Adrenal gland (tissue), 5 donors: Measurements from ENCODE around the gene TNFAIP8L1.

Experiments used
- CTCF ChIP-seq, 6 experiments: fragments of 450-650 bp in 4 of 6; fragments of 200-600 bp in 2 of 6; sonication (generic) in 1 of 6; IDR thresholded peaks; 1 replicate in 5 of 6; 2 replicates in 1 of 6; pipeline versions ENCODE4 v1.5.1 to v1.8.0; 2016 to 2021; ENCODE audit warnings: antibody characterized with exemption in 6 of 6, mild to moderate bottlenecking in 2 of 6, moderate library complexity in 1 of 6
- POLR2A ChIP-seq, 2 donors: fragments of 450-650 bp; IDR thresholded peaks; one replicate each; pipeline ENCODE4 v1.6.1; 2017; ENCODE audit warnings: antibody characterized with exemption in 2 of 2, mild to moderate bottlenecking in 2 of 2, moderate library complexity in 1 of 2
- donor health status: DM: no; HTN: no; CAD: no.

- no peak for TF ChIP-seq POLR2A (IDR thresholded peaks at IDR 0.05)
- TF ChIP-seq CTCF (IDR thresholded peaks at IDR 0.05) = no peak
These were observed 373 bp downstream of the TNFAIP8L1 start for GRCh38 chr19:4639531-4640246.
